B cell (primary cell): ENCODE data around the gene ZBTB34.

ENCODE experiments used
- EZH2 ChIP-seq: IDR thresholded peaks from 2 replicates; pipeline ENCODE4 v1.6.1; 2012; ENCODE audit warnings: borderline replicate concordance, low read depth, mild to moderate bottlenecking, moderate library complexity, low read length; ENCODE audit not compliant: insufficient read depth, poor library complexity, severe bottlenecking
- TF ChIP-seq, protein P1 (sequence below): fragments of 200-600 bp; IDR thresholded peaks from one replicate; pipeline ENCODE4 v1.8.0; 2022; ENCODE audit warnings: antibody characterized with exemption, mild to moderate bottlenecking

DNA sequence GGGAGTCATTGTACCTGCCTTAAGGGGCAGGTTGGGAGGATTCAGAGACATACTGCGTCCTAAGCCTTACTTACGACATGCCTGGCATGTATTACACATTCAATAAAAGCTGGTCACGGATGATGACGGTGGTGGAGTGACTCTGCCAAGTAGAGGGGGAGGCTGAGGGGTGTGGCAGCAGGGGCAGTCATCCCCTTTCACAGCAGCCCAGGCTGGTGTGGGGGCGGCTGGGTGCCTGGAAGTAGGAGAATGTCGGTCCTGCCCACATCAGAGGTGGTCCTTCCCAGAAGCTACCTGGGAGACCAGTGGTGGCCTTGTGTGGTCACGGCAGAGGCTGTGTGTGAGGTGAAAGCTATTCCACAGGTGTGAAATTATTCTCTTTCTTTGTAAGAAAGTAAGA lies 8.9 kb downstream of the ZBTB34 start:
- TF ChIP-seq, protein P1, sequence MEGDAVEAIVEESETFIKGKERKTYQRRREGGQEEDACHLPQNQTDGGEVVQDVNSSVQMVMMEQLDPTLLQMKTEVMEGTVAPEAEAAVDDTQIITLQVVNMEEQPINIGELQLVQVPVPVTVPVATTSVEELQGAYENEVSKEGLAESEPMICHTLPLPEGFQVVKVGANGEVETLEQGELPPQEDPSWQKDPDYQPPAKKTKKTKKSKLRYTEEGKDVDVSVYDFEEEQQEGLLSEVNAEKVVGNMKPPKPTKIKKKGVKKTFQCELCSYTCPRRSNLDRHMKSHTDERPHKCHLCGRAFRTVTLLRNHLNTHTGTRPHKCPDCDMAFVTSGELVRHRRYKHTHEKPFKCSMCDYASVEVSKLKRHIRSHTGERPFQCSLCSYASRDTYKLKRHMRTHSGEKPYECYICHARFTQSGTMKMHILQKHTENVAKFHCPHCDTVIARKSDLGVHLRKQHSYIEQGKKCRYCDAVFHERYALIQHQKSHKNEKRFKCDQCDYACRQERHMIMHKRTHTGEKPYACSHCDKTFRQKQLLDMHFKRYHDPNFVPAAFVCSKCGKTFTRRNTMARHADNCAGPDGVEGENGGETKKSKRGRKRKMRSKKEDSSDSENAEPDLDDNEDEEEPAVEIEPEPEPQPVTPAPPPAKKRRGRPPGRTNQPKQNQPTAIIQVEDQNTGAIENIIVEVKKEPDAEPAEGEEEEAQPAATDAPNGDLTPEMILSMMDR = no peak
- TF ChIP-seq EZH2 = no peak
